H7 (cell line): ENCODE data around the gene TTLL11. TPM values are rescaled to one million over a fixed set of nuclear protein-coding genes. Genes with fewer than 3 reads are reported as not detected.
"Not testable (repeated sequence)": the region's sequence is repeated elsewhere in the genome, so short reads cannot be mapped to it uniquely, and the experiment has no call there.

Experiments
- DNase-seq: peaks from one replicate; pipeline ENCODE4 v3.0.0; 2012
- H3K27me3 ChIP-seq: 2 replicates; pipeline ENCODE4 v1.6.0; 2011; ENCODE audit warnings: mild to moderate bottlenecking, low read length; ENCODE audit not compliant: control insufficient read depth, insufficient read depth
- H3K36me3 ChIP-seq: replicated peaks from 2 replicates; pipeline ENCODE4 v1.5.1; 2011; ENCODE audit warnings: low read length; ENCODE audit not compliant: control insufficient read depth, insufficient read depth
- H3K4me3 ChIP-seq: 2 replicates; pipeline ENCODE4 v1.5.1; 2011; ENCODE audit warnings: low read depth, mild to moderate bottlenecking, control low read depth, low read length, moderate library complexity; ENCODE audit not compliant: insufficient read depth
- total RNA-seq: library from RNA; depleted of rRNA; stranded (reverse); fragments of >200 nt; shearing (Covaris generic); gene quantifications from 2 replicates; pipeline ENCODE4 v1.2.3, GENCODE V29; 2014

TTLL11 gene
- total RNA-seq, 1 experiment from 2014 or later = 0.97 TPM

GRCh38 chr9:121985792-121986494, 107.2 kb downstream of the TTLL11 start:
- Histone ChIP-seq H3K4me3 (no peak overlapping the region), H3K27me3 (no peaks in the 10 kb centered on the region), H3K36me3 (no peaks in the 10 kb centered on the region)
- peak; percentile 46 for DNase-seq

GRCh38 chr9:121984726-121985402, 108.2 kb downstream of the TTLL11 start:
- Histone ChIP-seq H3K27me3 (no peaks in the 10 kb centered on the region), H3K36me3 (no peaks in the 10 kb centered on the region), H3K4me3 (no peak overlapping the region)
- DNase-seq = no peak

GRCh38 chr9:121983736-121984135, 109.4 kb downstream of the TTLL11 start:
- Histone ChIP-seq H3K36me3 (no peaks in the 10 kb centered on the region), H3K4me3 (no peak overlapping the region), H3K27me3 (no peaks in the 10 kb centered on the region; the same call in 1 of the 2 replicates)
- DNase-seq = no peak

- H3K27me3 ChIP-seq = no peaks in the 10 kb centered on the region; the same call in 1 of the 2 replicates
- H3K4me3 ChIP-seq = no peak overlapping the region
- H3K36me3 ChIP-seq = no peaks in the 10 kb centered on the region
- DNase-seq = no peak
These were observed 111.8 kb downstream of the TTLL11 start for GRCh38 chr9:121981118-121981883.

- H3K27me3 ChIP-seq, DNase-seq, H3K36me3 ChIP-seq, H3K4me3 ChIP-seq: not testable (repeated sequence)
These were observed 112.4 kb downstream of the TTLL11 start for GRCh38 chr9:121980665-121981064.

GRCh38 chr9:121979736-121980135, 113.4 kb downstream of the TTLL11 start:
- no peaks in the 10 kb centered on the region for H3K36me3 ChIP-seq

GRCh38 chr9:121976751-121977150, 116.4 kb downstream of the TTLL11 start:
- H3K36me3 ChIP-seq = no peaks in the 10 kb centered on the region
- no peak for DNase-seq
- no peaks in the 10 kb centered on the region; the same call in 1 of the 2 replicates for H3K27me3 ChIP-seq
- H3K4me3 ChIP-seq = no peak overlapping the region

More at GRCh38 chr9:121979736-121980135, 113.4 kb downstream of the TTLL11 start:
- no peaks in the 10 kb centered on the region; the same call in 1 of the 2 replicates for H3K27me3 ChIP-seq
- DNase-seq = no peak
- no peak overlapping the region for H3K4me3 ChIP-seq

GRCh38 chr9:121975801-121976277, 117.3 kb downstream of the TTLL11 start:
- no peak for DNase-seq
- no peak overlapping the region for H3K4me3 ChIP-seq
- H3K27me3 ChIP-seq = no peaks in the 10 kb centered on the region; the same call in 1 of the 2 replicates
- no peaks in the 10 kb centered on the region for H3K36me3 ChIP-seq

- H3K27me3 ChIP-seq = no peaks in the 10 kb centered on the region; the same call in 1 of the 2 replicates
- DNase-seq = no peak
These were observed 118.7 kb downstream of the TTLL11 start for GRCh38 chr9:121974421-121974820.

GRCh38 chr9:121972501-121972981, 120.6 kb downstream of the TTLL11 start:
- Histone ChIP-seq H3K27me3 (no peaks in the 10 kb centered on the region), H3K36me3 (no peaks in the 10 kb centered on the region), H3K4me3 (no peak overlapping the region)
- no peak for DNase-seq

More at GRCh38 chr9:121974421-121974820, 118.7 kb downstream of the TTLL11 start:
- Histone ChIP-seq H3K36me3 (no peaks in the 10 kb centered on the region), H3K4me3 (no peak overlapping the region)

GRCh38 chr9:121968056-121968455, 125.1 kb downstream of the TTLL11 start:
- Histone ChIP-seq H3K36me3 (no peaks in the 10 kb centered on the region), H3K27me3 (no peaks in the 10 kb centered on the region), H3K4me3 (no peak overlapping the region)
- DNase-seq = no peak

GRCh38 chr9:121966706-121967105, 126.4 kb downstream of the TTLL11 start:
- H3K36me3 ChIP-seq = no peaks in the 10 kb centered on the region
- no peak for DNase-seq
- no peak overlapping the region for H3K4me3 ChIP-seq
- no peaks in the 10 kb centered on the region for H3K27me3 ChIP-seq

- Histone ChIP-seq H3K27me3 (no peaks in the 10 kb centered on the region), H3K4me3 (no peak overlapping the region), H3K36me3 (no peaks in the 10 kb centered on the region)
- no peak for DNase-seq
These were observed 129.5 kb downstream of the TTLL11 start for GRCh38 chr9:121963528-121963995.

- Histone ChIP-seq H3K27me3 (no peaks in the 10 kb centered on the region), H3K36me3 (no peaks in the 10 kb centered on the region), H3K4me3 (no peak overlapping the region)
- no peak for DNase-seq
These were observed 130.7 kb downstream of the TTLL11 start for GRCh38 chr9:121962421-121962820.
